HG03175 (cell line): ENCODE measurements around the gene CCDC6.
"Not testable (repeated sequence)": the region's sequence is repeated elsewhere in the genome, so short reads cannot be mapped to it uniquely, and the experiment has no call there.

ENCODE experiments used
- ATAC-seq: cut with Tn5 transposase; IDR thresholded peaks from one replicate; pipeline ENCODE4 v1.9.1; 2021; ENCODE audit warnings: mild to moderate bottlenecking, moderate library complexity; ENCODE audit not compliant: unreplicated experiment

The CCDC6 gene

GRCh38 chr10:59905731-59906416, 482 bp downstream of the CCDC6 start:
- no peak for ATAC-seq

- ATAC-seq: peak; percentile 38
These were observed 1.2 kb downstream of the CCDC6 start for GRCh38 chr10:59905066-59905730.

GRCh38 chr10:59904426-59905065, 1.8 kb downstream of the CCDC6 start:
- no peak for ATAC-seq

DNA sequence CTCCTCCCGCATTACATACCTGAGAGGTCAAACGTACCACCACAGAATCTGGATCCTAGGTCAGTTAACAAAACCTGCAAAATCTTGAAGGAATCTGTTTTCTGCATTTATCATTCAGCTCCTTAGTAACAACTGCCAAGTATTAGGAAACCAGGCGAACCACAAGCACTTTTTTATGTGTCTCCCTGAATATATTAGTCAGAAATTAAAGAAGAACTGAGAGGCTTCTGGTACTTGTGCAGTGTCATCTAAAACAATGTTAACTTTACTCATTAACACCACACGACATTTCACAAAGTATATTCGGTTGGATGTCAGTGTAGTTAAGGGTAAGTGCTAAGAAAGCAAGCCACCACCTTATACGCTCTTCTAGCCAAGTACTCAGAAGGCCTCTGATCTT, 2.5 kb downstream of the CCDC6 start:
- no peak for ATAC-seq

DNA sequence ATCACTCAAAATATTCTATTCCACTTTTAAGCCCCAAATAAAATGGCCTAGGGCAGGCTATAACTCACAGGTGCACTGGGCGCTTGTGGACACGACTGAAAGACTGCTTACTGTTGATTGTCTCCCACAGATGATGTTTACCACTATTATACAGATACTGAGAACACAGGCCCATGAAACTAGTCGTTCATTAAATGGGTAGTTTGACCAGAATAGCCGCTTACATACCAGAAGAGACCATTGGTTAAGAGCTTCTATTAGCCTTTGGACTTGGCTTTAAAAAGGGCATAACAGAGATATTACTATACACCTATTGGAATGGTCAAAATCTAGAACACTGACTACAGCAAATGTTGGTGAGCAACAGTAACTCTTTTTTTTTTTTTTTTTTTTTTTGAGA, 4.3 kb downstream of the CCDC6 start:
- ATAC-seq: no peak

GRCh38 chr10:59901470-59901869, 4.9 kb downstream of the CCDC6 start:
- ATAC-seq: no peak

GRCh38 chr10:59900048-59900727, 6.2 kb downstream of the CCDC6 start:
- ATAC-seq: no peak

GRCh38 chr10:59898125-59898835, 8.1 kb downstream of the CCDC6 start:
- no peak for ATAC-seq

DNA sequence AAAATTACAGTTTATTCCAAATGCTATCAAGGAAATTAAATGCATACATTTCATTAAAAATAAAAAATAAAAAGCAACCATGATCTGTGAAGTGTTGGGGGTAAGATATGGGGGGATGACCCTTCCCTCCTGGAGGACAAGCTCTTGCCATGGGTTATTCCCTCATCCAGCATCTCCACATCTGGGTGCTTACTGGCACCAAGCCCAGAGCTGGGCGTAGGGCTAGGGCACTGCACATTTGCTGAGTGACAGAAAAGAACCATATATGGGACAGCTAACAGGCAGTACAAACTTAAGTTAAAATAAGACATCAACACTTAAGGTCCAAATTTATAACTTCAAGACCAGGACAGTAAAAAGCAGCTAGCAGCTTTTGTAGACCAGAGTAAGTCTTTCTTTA, 10.2 kb downstream of the CCDC6 start:
- no peak for ATAC-seq

GRCh38 chr10:59895629-59896116, 10.7 kb downstream of the CCDC6 start:
- ATAC-seq: no peak

- ATAC-seq: no peak
These were observed 12.2 kb downstream of the CCDC6 start for GRCh38 chr10:59894114-59894513.

DNA sequence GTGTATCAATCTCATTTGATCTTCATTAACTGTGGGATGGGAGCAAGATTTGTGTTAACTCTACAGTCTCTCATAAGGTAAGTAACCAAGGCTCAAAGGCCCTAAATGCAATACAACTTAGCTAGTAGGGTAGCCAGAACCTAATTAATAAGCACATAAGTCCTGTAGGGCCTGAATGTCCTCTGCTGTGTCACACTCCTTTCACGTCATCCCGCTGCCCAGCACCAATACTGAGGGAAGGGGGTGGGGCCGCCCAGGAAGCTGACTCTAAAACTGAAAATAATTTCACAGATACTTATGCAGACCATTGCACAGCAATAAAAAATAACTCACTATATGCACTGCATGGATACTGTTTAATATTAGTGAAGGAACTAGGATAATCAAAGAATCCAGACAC, 13.7 kb downstream of the CCDC6 start:
- ATAC-seq: no peak

- ATAC-seq: peak; percentile 30
These were observed 14.4 kb downstream of the CCDC6 start for GRCh38 chr10:59891936-59892335.

DNA sequence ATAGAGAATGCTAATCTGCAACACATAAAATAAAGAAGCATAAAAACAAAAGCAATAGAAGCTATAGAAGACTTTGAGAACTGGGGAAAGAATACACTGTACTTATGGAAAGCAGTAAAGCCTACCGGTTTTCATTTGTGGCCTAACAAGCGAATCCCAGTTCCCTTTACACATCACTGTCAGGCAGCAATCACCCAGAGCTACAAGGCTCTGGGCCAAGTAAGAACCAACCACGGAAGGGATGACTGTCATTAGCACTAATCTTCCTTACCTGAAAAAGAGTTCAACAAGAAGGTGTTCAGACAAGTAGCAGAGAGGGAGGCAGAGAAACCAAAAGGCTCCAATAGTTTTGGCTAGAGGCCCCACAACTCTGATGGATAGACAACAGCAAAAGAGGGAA, 15.0 kb downstream of the CCDC6 start:
- ATAC-seq: peak; percentile 34

- ATAC-seq: no peak
These were observed 17.4 kb downstream of the CCDC6 start for GRCh38 chr10:59888781-59889435.

DNA sequence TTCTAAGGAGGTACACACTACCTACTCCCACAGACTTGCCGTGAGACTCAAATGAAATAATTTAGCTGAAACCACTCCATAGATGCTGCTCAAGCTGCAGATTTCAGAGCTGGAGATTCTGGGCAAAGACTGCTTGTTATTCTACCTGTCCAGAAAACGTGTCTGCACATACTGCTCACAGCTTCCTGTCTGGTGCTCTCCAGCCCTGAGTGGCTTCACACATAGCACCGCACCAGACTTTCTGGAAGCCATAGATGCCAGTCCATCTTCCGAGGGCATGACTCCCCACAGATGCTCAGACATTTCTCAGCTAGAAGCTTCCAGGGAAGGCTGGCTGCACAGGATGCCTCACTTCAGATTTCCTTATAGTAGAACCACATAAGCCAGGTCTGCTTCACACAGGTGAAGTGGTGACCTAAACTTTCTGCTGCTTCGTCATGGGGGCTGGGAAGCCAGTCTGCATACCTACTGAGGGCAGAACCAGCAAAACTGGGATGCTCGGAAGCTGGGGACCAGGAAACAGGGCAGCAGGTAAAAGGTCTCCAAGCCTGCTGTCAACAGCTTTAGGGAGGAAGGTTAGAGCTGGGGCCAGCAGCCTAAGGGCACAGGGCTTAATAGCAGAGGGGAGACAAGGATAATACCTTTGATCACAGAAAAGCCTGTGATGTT, 18.2 kb downstream of the CCDC6 start:
- ATAC-seq: no peak

DNA sequence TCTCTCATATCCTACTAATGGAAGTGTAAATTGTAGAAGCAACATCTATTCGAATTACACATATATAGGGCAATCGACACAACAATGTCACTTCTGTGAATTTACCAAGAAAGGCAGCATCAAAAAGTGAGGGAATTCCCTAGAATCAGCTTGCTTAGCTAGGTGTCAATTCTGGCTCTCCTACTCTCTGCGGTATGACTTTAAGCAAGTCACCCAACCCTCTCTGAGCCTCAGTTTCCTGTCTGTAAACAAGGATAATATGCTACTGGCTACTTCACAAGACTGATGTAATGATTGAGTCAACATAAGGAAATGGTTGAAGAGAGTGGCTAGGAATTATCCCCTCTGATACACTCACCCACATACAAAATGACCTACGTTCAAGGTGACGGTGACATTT, 19.4 kb downstream of the CCDC6 start:
- ATAC-seq: no peak

DNA sequence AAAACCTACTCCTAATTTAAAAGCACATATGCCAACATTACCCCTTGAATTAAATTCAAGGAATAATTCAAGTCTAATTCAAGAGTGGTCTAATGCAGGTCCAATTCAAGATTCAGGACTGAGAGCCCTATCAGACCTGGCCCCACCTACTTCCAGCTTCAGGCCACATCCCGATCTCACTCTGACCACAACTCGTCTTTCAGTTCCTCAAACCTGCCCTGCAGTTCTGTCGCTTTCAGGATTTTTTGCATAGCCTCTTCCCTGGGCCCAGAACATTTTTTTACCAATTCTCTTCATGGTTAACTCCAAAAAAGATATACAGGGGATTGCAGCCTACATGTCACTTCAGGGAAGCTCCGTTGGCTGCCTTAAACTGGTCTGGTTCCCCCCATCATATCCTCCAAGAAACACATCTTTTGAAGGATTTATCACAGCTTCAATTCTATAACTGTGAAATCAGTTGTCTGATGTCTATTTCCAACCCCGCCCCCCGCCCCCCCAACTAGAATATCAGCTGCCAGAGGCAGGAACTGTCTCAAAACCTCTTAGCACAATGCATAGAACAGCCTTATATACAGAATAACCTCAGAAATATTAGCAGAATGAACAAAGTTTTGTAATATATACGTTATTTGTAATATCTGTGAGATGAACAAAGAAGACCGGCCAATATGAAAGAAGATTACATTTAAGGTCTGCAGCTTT, 20.8 kb downstream of the CCDC6 start:
- ATAC-seq: peak; percentile 96

- ATAC-seq: not testable (repeated sequence)
These were observed 21.5 kb downstream of the CCDC6 start for GRCh38 chr10:59884893-59885292.
